Measurements from ENCODE around the gene MIX23. TPM values are rescaled to one million over a fixed set of nuclear protein-coding genes. Genes with fewer than 3 reads are reported as not detected.

Gene MIX23
- total and polyA plus RNA-seq, 7 donors, result 34.9 to 134 (median 50.3) TPM

DNA sequence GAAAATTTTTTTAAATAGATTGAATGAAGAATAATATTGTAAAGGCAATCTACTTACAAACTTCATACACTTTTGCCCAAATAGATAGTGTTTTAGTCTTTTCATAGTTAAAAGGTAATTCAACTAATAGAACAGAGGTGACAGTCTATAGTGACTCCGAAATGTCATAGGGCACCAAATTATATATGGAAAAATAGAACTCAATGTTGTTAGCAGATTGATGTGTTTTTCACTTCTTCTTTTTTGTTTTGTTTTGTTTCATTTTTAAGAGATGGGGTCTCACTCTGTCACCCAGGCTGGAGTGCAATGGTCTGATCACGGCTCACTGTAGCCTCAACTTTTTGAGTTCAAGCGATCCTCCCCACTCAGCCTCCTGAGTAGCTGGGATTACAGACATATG is 57.3 kb downstream of the MIX23 start:
- 91 to 97% (median 93%) methylated on average over 3 of the region's 3 CpGs for WGBS, 3 donors
- no peak overlapping the region for H3K27ac ChIP-seq
- DNase-seq (no peak), ATAC-seq (no peak)
- H3K36me3 ChIP-seq (ENCODE audit: insufficient read depth in 1 of 2, low read depth in 1 of 2), result no peaks in the 10 kb centered on the region
- H3K4me1 ChIP-seq, result no peaks in the 10 kb centered on the region
- no peaks in the 10 kb centered on the region for H3K9me3 ChIP-seq
- intact Hi-C loops (cut with DNase I), result no loop called here
- H3K27me3 ChIP-seq (ENCODE audit: insufficient read depth in 3 of 3, low read length in 2 of 3), result no peaks in the 10 kb centered on the region
- H3K4me3 ChIP-seq, result no peak overlapping the region
- TF ChIP-seq, protein P1, sequence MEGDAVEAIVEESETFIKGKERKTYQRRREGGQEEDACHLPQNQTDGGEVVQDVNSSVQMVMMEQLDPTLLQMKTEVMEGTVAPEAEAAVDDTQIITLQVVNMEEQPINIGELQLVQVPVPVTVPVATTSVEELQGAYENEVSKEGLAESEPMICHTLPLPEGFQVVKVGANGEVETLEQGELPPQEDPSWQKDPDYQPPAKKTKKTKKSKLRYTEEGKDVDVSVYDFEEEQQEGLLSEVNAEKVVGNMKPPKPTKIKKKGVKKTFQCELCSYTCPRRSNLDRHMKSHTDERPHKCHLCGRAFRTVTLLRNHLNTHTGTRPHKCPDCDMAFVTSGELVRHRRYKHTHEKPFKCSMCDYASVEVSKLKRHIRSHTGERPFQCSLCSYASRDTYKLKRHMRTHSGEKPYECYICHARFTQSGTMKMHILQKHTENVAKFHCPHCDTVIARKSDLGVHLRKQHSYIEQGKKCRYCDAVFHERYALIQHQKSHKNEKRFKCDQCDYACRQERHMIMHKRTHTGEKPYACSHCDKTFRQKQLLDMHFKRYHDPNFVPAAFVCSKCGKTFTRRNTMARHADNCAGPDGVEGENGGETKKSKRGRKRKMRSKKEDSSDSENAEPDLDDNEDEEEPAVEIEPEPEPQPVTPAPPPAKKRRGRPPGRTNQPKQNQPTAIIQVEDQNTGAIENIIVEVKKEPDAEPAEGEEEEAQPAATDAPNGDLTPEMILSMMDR (IDR thresholded peaks at IDR 0.05), result no peak

DNA sequence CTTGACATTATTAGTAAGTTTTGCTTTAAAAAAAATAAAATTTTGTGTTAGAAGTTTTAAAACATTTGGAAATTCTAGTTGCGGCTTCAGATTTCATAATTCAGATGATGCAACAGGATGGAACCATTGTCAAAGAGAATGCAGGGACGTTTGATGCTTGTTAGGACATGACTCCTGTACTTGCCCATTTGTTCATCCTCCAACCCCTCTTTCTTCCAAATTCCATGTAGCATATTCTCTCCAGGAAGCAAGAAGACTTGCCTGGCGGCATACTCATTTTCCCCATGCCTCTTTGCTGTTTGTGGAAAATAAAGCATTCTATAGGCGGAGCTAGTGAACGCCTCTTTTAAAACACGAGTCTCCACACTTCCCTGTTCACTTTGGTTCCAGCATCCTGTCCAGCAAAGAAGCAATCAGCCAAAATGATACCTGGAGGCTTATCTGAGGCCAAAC is 58.1 kb downstream of the MIX23 start, which contains the start of gene CSTA:
CSTA (plus strand) TSS at position 378 of the 453 bp plus-strand sequence; CDS start at position 423, 45 bp downstream.
- H3K4me1 ChIP-seq, result no peaks in the 10 kb centered on the region
- TF ChIP-seq, protein P1 (IDR thresholded peaks at IDR 0.05), result no peak
- no peak for DNase-seq
- H3K4me3 ChIP-seq, result no peak within 1 kb of the TSS
- H3K9me3 ChIP-seq, result no peaks in the 10 kb centered on the region
- no peak within 1 kb of the TSS for H3K27ac ChIP-seq
- 37 to 57% (median 41%) methylated on average over 6 of the region's 6 CpGs for WGBS, 3 donors
- no peak for ATAC-seq
- no peaks in the 10 kb centered on the region for H3K36me3 ChIP-seq (ENCODE audit: insufficient read depth in 1 of 2, low read depth in 1 of 2)
- H3K27me3 ChIP-seq (ENCODE audit: insufficient read depth in 3 of 3, low read length in 2 of 3), result no peaks in the 10 kb centered on the region
- intact Hi-C loops (cut with DNase I), result no loop called here

DNA sequence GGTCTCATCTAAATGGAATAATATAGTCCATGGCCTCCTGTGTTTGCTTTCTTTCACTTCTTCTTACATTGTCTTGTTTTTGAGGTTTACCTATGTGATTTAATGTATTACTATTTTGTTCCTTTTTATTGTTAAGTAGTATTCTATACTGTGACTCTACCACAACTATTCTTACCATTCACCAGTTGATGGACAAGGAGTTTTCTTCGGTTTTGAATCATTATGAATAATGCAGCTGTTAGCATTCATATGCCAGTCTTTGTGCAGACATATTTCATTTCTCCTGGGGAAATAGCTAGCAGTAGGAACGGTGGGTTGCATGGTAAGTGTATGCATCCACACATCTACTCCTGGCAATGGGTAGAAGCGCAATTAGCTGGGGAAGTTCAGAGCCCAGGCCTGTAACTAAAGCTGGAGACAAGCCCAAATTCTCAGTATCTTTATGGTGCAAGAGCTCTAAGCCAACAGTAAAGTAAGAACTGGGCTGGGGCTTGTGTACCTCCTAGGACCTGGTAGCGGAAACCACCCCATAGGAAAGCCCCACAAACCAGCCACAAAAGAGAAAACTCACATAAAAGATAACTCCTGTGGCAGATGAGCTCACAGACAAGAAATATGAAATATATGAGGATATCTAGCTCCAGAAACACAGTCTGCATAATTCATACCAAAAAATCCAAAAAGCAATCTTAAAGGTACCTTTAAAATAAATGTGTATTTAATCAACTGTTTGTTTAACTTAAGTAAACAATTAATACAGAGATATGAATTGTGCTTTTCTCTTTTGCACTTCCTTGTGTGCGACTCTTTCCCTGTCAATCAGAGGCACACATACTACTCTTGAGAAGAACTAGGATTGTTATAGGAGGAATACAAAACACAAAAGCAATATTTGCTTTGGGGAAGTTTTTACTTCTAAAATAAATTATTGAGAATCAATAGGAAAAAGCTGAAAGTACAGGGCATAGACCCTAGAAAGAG is 60.6 kb downstream of the MIX23 start:
- ATAC-seq, result no peak
- Histone ChIP-seq H3K9me3 (no peaks in the 10 kb centered on the region), H3K27me3 (ENCODE audit: insufficient read depth in 3 of 3, low read length in 2 of 3) (peaks cover 0 to 2% (median 0%) of the 10 kb centered on the region in 3 donors), H3K4me1 (no peaks in the 10 kb centered on the region), H3K4me3 (no peak overlapping the region), H3K27ac (no peak overlapping the region), H3K36me3 (ENCODE audit: insufficient read depth in 1 of 2, low read depth in 1 of 2) (no peaks in the 10 kb centered on the region)
- TF ChIP-seq, protein P1 (IDR thresholded peaks at IDR 0.05), result no peak
- WGBS, 3 donors, result 63 to 69% (median 64%) methylated on average over 5 of the region's 5 CpGs
- intact Hi-C loops (cut with DNase I), result no loop called here
- no peak for DNase-seq

DNA sequence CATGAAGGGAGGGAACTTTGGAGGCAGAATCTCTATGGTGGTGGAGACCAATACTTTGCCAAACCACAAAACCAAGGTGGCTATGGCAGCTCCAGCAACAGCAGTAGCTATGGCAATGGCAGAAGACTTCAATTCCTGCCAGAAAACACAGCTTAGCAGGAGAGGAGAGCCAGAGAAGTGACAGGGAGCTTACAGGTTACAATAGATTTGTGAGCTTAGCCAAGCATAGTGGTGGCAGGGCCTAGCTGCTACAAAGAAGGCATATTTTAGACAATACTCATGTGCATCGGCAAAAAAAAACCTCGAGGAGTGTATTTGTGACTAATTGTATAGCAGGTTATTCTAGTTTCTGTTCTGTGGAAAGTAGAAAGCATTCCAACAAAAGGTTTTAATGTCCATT is 64.4 kb downstream of the MIX23 start:
- no peaks in the 10 kb centered on the region for H3K36me3 ChIP-seq (ENCODE audit: insufficient read depth in 1 of 2, low read depth in 1 of 2)
- H3K4me3 ChIP-seq, result no peak overlapping the region
- H3K4me1 ChIP-seq, result no peaks in the 10 kb centered on the region
- 88 to 92% (median 90%) methylated on average over 2 of the region's 2 CpGs for WGBS, 3 donors
- TF ChIP-seq, protein P1 (IDR thresholded peaks at IDR 0.05), result no peak
- DNase-seq, result no peak
- peaks cover 0 to 2% (median 0%) of the 10 kb centered on the region in 3 donors for H3K27me3 ChIP-seq (ENCODE audit: insufficient read depth in 3 of 3, low read length in 2 of 3)
- no peak overlapping the region for H3K27ac ChIP-seq
- no peak for ATAC-seq
- no peaks in the 10 kb centered on the region for H3K9me3 ChIP-seq
- intact Hi-C loops (cut with DNase I), result no loop called here

All from psoas muscle (tissue), 8 donors.